ENCODE data around the gene DCX. TPM values are rescaled to one million over a fixed set of nuclear protein-coding genes. Genes with fewer than 3 reads are reported as not detected.

The DCX gene
- total and polyA plus RNA-seq, 4 donors, result 0.01 to 1.6 TPM; not detected in 2

DNA sequence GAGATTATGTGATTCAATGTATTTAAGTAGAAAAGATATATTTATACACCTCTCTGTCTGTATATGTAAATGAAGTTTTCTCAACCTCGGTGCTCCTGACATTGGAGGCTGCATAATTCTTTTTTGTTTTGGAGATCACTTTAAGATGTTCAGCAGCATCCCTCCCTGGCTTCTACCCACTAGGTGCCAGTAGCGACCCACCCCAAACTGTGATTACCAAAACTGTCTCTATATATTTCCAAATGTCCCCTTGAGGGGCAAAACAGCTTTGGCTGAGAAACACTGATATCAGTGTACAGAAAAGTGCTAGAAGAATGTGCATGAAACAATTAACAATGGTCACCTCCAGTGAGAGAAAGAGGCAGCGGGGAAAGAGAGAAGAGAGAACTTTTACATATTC is 51.2 kb downstream of the DCX start:
- Histone ChIP-seq H3K9ac (ENCODE audit: insufficient read depth in 1 of 2, low read length in 2 of 2) (no peak overlapping the region), H3K4me3 (no peak overlapping the region), H3K4me1 (ENCODE audit: control insufficient read depth in 5 of 5, insufficient read depth in 5 of 5, low read length in 5 of 5) (no peaks in the 10 kb centered on the region), H3K36me3 (ENCODE audit: control insufficient read depth in 4 of 4, insufficient read depth in 4 of 4, low read length in 4 of 4) (no peaks in the 10 kb centered on the region), H3K27ac (ENCODE audit: low read depth in 1 of 2, low read length in 1 of 2) (no peak overlapping the region), H3K27me3 (ENCODE audit: control insufficient read depth in 3 of 3, insufficient read depth in 3 of 3, low read length in 2 of 3) (peaks cover 4 to 22% (median 5%) of the 10 kb centered on the region in 3 donors), H3K9me3 (ENCODE audit: control insufficient read depth in 4 of 4, insufficient read depth in 3 of 4, low read length in 3 of 4) (no peaks in the 10 kb centered on the region)
- DNase-seq, result no peak
- TF ChIP-seq, protein P1, sequence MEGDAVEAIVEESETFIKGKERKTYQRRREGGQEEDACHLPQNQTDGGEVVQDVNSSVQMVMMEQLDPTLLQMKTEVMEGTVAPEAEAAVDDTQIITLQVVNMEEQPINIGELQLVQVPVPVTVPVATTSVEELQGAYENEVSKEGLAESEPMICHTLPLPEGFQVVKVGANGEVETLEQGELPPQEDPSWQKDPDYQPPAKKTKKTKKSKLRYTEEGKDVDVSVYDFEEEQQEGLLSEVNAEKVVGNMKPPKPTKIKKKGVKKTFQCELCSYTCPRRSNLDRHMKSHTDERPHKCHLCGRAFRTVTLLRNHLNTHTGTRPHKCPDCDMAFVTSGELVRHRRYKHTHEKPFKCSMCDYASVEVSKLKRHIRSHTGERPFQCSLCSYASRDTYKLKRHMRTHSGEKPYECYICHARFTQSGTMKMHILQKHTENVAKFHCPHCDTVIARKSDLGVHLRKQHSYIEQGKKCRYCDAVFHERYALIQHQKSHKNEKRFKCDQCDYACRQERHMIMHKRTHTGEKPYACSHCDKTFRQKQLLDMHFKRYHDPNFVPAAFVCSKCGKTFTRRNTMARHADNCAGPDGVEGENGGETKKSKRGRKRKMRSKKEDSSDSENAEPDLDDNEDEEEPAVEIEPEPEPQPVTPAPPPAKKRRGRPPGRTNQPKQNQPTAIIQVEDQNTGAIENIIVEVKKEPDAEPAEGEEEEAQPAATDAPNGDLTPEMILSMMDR (IDR thresholded peaks at IDR 0.05; ENCODE audit: control extremely low read depth, extremely low read depth), result no peak
- WGBS, 2 donors, result 39 to 53% methylated on average over 3 of the region's 3 CpGs
- no peak for ATAC-seq (ENCODE audit: insufficient read depth, low FRiP score)

DNA sequence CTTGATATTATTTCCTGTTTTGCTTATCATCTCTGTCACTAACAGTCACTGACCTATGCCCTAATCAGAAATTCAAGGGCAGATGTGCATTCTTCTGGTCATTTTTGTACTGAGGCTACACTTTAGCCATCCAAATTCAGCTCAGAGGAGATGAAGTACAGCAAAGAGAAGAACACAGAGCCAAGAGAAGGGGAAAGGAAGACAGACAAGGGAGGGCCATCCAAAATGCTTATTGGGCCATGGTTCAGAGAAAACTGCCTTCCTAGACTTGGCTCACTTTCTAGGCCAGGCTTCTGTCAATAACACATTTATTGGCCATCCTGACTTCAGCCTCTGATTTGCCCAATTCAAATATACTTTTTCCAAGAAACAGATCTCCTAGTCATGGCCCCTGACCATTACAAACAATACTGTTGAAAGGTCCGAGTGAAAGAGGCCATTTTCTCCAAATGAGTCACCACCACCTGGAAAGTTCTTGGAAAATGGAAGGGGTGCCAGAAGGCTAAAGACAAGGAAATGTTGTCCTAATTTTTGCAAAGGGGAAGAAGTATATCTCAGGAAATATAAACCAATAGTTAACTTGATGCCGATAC is 56.4 kb downstream of the DCX start:
- DNase-seq (no peak), ATAC-seq (ENCODE audit: insufficient read depth, low FRiP score) (no peak)
- TF ChIP-seq, protein P1 (IDR thresholded peaks at IDR 0.05; ENCODE audit: control extremely low read depth, extremely low read depth), result no peak
- Histone ChIP-seq H3K27ac (ENCODE audit: low read depth in 1 of 2, low read length in 1 of 2) (no peak overlapping the region), H3K4me3 (no peak overlapping the region), H3K27me3 (ENCODE audit: control insufficient read depth in 3 of 3, insufficient read depth in 3 of 3, low read length in 2 of 3) (peaks cover 0 to 23% (median 5%) of the 10 kb centered on the region in 3 donors), H3K36me3 (ENCODE audit: control insufficient read depth in 4 of 4, insufficient read depth in 4 of 4, low read length in 4 of 4) (no peaks in the 10 kb centered on the region), H3K9ac (ENCODE audit: insufficient read depth in 1 of 2, low read length in 2 of 2) (no peak overlapping the region), H3K9me3 (ENCODE audit: control insufficient read depth in 4 of 4, insufficient read depth in 3 of 4, low read length in 3 of 4) (no peaks in the 10 kb centered on the region), H3K4me1 (ENCODE audit: control insufficient read depth in 5 of 5, insufficient read depth in 5 of 5, low read length in 5 of 5) (no peaks in the 10 kb centered on the region)
- WGBS, 2 donors, result 75 to 88% methylated on average over 2 of the region's 2 CpGs

DNA sequence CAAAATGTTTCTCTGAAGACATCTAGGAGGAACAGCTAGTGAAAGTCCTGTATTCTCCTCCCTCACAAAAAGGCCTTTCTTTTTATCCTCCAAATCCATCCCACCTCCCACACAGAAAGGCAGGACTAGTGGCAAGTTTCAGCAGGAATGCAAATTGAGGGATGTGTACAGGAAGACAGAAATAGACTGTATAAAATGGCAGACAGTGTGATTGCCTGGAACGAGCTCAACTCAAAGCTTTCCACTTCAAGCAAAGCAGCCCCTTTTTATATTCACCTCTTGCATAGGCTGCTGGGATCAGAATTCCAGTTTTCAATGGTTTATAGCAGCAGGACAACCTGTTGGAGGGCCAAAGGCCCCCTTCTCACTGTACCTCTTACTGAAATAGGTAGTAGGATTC is 57.5 kb downstream of the DCX start:
- TF ChIP-seq, protein P1 (IDR thresholded peaks at IDR 0.05; ENCODE audit: control extremely low read depth, extremely low read depth), result no peak
- ATAC-seq (ENCODE audit: insufficient read depth, low FRiP score) (no peak), DNase-seq (no peak)
- Histone ChIP-seq H3K4me3 (no peak overlapping the region), H3K36me3 (ENCODE audit: control insufficient read depth in 4 of 4, insufficient read depth in 4 of 4, low read length in 4 of 4) (no peaks in the 10 kb centered on the region), H3K4me1 (ENCODE audit: control insufficient read depth in 5 of 5, insufficient read depth in 5 of 5, low read length in 5 of 5) (no peaks in the 10 kb centered on the region), H3K27ac (ENCODE audit: low read depth in 1 of 2, low read length in 1 of 2) (no peak overlapping the region), H3K9me3 (ENCODE audit: control insufficient read depth in 4 of 4, insufficient read depth in 3 of 4, low read length in 3 of 4) (no peaks in the 10 kb centered on the region), H3K27me3 (ENCODE audit: control insufficient read depth in 3 of 3, insufficient read depth in 3 of 3, low read length in 2 of 3) (peaks cover 0 to 26% (median 5%) of the 10 kb centered on the region in 3 donors), H3K9ac (ENCODE audit: insufficient read depth in 1 of 2, low read length in 2 of 2) (no peak overlapping the region)
- 61 to 67% methylated on average over 1 of the region's 1 CpG for WGBS, 2 donors

DNA sequence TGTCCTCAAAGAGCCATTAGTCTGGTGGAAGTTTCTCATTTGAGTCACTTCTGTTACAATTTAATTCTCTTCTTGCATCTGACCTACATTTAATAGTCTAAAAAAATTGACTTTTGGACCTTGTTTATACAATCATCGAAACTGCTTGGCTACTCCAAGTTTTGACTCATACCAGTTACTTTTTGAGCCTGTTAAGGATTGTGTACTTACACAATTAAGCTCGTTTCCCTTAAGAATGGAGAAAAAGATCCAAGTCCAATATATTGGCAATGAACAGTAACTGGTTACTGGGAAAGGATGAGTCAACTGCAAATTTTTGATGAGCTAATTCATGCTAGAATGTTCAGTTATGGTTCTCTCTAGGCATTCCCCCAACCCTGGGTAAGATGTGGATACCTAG is 58.2 kb downstream of the DCX start:
- 43 to 68% methylated on average over 2 of the region's 2 CpGs for WGBS, 2 donors
- Histone ChIP-seq H3K27me3 (ENCODE audit: control insufficient read depth in 3 of 3, insufficient read depth in 3 of 3, low read length in 2 of 3) (peaks cover 0 to 31% (median 5%) of the 10 kb centered on the region in 3 donors), H3K9ac (ENCODE audit: insufficient read depth in 1 of 2, low read length in 2 of 2) (no peak overlapping the region), H3K4me3 (no peak overlapping the region), H3K36me3 (ENCODE audit: control insufficient read depth in 4 of 4, insufficient read depth in 4 of 4, low read length in 4 of 4) (no peaks in the 10 kb centered on the region), H3K4me1 (ENCODE audit: control insufficient read depth in 5 of 5, insufficient read depth in 5 of 5, low read length in 5 of 5) (no peaks in the 10 kb centered on the region), H3K27ac (ENCODE audit: low read depth in 1 of 2, low read length in 1 of 2) (no peak overlapping the region), H3K9me3 (ENCODE audit: control insufficient read depth in 4 of 4, insufficient read depth in 3 of 4, low read length in 3 of 4) (no peaks in the 10 kb centered on the region)
- TF ChIP-seq, protein P1 (IDR thresholded peaks at IDR 0.05; ENCODE audit: control extremely low read depth, extremely low read depth), result no peak
- no peak for ATAC-seq (ENCODE audit: insufficient read depth, low FRiP score)
- DNase-seq, result no peak

All from lung (tissue), 12 donors.